NCI-H446 treated with DMSO at 0.1 percent for 48 hours (cell line): Measurements from ENCODE around the gene ASTN2.
"Not testable (repeated sequence)": the region's sequence is repeated elsewhere in the genome, so short reads cannot be mapped to it uniquely, and the experiment has no call there.

Experiments
- DNase-seq: peaks from one replicate; lab custom pipeline; 2025; lab: John Stamatoyannopoulos, UW

Gene ASTN2

GRCh38 chr9:116873937-116874914 is 540.6 kb downstream of the ASTN2 start:
- no peak for DNase-seq

- no peak for DNase-seq
Measured at GRCh38 chr9:116873491-116873890, 541.4 kb downstream of the ASTN2 start.

GRCh38 chr9:116870566-116870965 is 544.3 kb downstream of the ASTN2 start:
- DNase-seq: no peak

GRCh38 chr9:116868201-116868600 is 546.7 kb downstream of the ASTN2 start:
- no peak for DNase-seq

GRCh38 chr9:116861321-116861720 is 553.5 kb downstream of the ASTN2 start:
- no peak for DNase-seq

GRCh38 chr9:116860509-116861120 is 554.2 kb downstream of the ASTN2 start:
- peak; percentile 1 for DNase-seq

- DNase-seq: no peak
Measured at GRCh38 chr9:116859763-116860162, 555.1 kb downstream of the ASTN2 start.

- no peak for DNase-seq
Measured at GRCh38 chr9:116857321-116857720, 557.5 kb downstream of the ASTN2 start.

GRCh38 chr9:116855881-116856662 is 558.8 kb downstream of the ASTN2 start:
- DNase-seq: peak; percentile 26

GRCh38 chr9:116849721-116850120 is 565.1 kb downstream of the ASTN2 start:
- DNase-seq: no peak

GRCh38 chr9:116844621-116845020 is 570.2 kb downstream of the ASTN2 start:
- peak; percentile 12 for DNase-seq

- DNase-seq: no peak
Measured at GRCh38 chr9:116843863-116844620, 570.8 kb downstream of the ASTN2 start.

GRCh38 chr9:116842658-116843057 is 572.2 kb downstream of the ASTN2 start:
- DNase-seq: no peak

GRCh38 chr9:116838468-116838867 is 576.4 kb downstream of the ASTN2 start:
- not testable (repeated sequence) for DNase-seq

GRCh38 chr9:116837018-116837989 is 577.6 kb downstream of the ASTN2 start:
- no peak for DNase-seq

- not testable (repeated sequence) for DNase-seq
Measured at GRCh38 chr9:116830321-116830720, 584.5 kb downstream of the ASTN2 start.

- no peak for DNase-seq
Measured at GRCh38 chr9:116821633-116822229, 593.1 kb downstream of the ASTN2 start.

GRCh38 chr9:116819116-116819515 is 595.7 kb downstream of the ASTN2 start:
- no peak for DNase-seq

GRCh38 chr9:116817762-116818161 is 597.1 kb downstream of the ASTN2 start:
- no peak for DNase-seq

- DNase-seq: no peak
Measured at GRCh38 chr9:116816484-116816883, 598.4 kb downstream of the ASTN2 start.
